ENCODE measurements around the gene MYO1E.

The MYO1E gene

DNA sequence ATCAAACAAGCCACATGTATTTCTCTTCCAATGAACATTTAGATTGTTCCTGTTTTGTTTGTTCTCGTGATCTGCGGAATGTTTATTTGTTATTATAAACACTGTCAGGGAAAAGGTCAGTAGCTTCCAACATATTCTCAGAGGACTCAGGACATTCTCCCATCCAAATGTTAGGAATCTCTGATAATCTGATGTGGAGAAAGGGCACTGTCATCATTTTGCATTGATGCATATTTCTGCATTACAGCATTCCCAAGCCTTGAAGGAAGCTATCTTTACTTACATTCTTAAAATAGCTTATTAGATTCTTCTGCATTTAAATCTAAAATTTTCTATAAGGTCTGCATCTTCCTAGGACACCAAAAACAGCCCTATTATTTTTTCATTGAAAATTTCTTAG, 10.3 kb downstream of the MYO1E start:
- no peak for DNase-seq (ENCODE audit: low read depth)
- TF ChIP-seq, protein P1, sequence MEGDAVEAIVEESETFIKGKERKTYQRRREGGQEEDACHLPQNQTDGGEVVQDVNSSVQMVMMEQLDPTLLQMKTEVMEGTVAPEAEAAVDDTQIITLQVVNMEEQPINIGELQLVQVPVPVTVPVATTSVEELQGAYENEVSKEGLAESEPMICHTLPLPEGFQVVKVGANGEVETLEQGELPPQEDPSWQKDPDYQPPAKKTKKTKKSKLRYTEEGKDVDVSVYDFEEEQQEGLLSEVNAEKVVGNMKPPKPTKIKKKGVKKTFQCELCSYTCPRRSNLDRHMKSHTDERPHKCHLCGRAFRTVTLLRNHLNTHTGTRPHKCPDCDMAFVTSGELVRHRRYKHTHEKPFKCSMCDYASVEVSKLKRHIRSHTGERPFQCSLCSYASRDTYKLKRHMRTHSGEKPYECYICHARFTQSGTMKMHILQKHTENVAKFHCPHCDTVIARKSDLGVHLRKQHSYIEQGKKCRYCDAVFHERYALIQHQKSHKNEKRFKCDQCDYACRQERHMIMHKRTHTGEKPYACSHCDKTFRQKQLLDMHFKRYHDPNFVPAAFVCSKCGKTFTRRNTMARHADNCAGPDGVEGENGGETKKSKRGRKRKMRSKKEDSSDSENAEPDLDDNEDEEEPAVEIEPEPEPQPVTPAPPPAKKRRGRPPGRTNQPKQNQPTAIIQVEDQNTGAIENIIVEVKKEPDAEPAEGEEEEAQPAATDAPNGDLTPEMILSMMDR (IDR thresholded peaks at IDR 0.05; ENCODE audit: insufficient read depth, low read depth, low read length, missing control alignments), result no peak
- H3K4me3 ChIP-seq (ENCODE audit: low read length), result no peak overlapping the region

DNA sequence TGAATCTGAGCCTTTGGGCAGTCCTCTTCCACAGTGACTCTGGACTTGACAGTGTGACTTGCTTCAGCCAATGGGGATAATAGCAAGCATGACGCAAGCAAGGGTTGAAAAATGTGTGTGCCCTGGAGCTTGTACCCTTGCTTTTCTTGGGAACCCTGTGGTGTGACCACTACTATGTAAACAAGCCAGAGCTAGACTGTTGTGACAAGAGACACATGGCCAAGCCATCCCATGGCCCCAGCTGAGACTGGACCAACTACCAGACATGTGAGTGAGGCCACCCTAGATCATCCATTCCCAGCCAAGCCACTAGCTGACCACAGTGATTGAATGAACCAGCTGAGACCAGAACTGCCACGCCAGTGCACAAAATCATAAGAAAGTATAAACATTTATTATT, 11.8 kb downstream of the MYO1E start:
- no peak overlapping the region for H3K4me3 ChIP-seq (ENCODE audit: low read length)
- no peak for DNase-seq (ENCODE audit: low read depth)
- TF ChIP-seq, protein P1 (IDR thresholded peaks at IDR 0.05; ENCODE audit: insufficient read depth, low read depth, low read length, missing control alignments), result no peak

DNA sequence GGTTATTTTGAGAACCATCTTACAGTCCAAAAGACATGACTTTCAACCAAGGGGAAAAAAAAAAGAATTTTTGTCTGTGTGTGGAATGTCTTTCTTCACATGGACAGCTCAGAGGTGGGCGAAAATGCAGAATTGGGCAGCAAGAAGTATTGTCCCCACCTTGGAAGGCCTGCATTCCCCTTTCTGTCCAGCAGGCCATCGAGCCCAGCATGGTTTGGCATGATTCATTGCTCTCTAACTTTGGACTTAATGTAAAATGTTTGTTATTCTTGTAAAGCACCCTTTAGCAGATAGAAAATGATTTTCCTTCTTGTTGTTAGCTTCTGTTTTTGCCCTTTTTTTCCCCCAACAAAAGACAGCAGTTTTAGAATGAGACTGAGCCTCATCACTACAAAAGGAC, 12.4 kb downstream of the MYO1E start:
- no peak overlapping the region for H3K4me3 ChIP-seq (ENCODE audit: low read length)
- no peak for DNase-seq (ENCODE audit: low read depth)
- TF ChIP-seq, protein P1 (IDR thresholded peaks at IDR 0.05; ENCODE audit: insufficient read depth, low read depth, low read length, missing control alignments), result peak; percentile 41

DNA sequence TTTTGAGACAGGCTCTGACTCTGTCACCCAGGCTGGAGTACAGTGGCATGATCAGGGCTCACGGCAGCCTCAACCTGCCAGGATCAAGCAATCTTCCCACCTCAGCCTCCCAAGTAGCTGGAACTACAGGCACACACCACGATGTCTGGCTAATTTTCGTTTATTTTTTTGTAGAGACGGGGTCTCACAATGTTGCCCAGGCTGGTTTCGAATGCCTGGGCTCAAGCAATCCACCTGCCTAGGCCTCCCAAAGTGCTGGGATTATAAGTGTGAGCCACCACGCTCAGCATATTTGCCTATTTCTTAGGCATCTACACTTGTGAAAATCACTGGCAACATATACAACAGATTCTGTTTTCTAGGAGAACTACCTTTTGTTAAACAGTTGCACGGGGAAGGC, 16.9 kb downstream of the MYO1E start:
- TF ChIP-seq, protein P1 (IDR thresholded peaks at IDR 0.05; ENCODE audit: insufficient read depth, low read depth, low read length, missing control alignments), result no peak
- DNase-seq (ENCODE audit: low read depth), result no peak
- H3K4me3 ChIP-seq (ENCODE audit: low read length), result no peak overlapping the region

DNA sequence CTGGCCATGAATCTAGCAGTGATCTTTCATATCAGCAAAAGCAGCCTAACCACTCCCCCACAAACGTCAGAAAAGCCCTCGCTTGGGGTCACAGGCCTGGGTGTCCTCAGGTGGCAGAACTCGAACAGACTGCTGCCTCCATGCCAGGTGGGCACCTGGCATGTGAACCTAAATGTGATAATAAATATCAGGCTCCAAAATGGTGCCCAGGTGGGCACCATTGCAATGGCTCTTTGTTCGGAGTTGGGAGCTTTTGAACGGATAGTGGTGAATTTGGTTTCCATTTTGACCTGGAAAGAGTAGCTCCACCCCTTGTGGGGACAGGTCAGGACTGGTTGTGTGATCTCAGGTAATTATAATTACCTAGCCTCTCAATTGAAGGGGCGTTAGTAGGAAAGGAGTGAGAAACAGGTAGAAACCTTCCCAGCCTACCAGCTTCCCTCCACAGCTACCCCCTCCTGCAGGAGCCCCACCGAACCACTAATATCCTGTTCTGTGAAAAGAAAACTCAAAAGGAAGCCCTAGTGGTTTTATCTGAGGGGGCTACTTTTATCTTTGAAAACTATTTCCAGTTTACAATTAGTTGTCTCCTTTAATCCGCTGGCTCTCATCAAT, 18.1 kb downstream of the MYO1E start:
- no peak for DNase-seq (ENCODE audit: low read depth)
- TF ChIP-seq, protein P1 (IDR thresholded peaks at IDR 0.05; ENCODE audit: insufficient read depth, low read depth, low read length, missing control alignments), result no peak
- no peak overlapping the region for H3K4me3 ChIP-seq (ENCODE audit: low read length)

DNA sequence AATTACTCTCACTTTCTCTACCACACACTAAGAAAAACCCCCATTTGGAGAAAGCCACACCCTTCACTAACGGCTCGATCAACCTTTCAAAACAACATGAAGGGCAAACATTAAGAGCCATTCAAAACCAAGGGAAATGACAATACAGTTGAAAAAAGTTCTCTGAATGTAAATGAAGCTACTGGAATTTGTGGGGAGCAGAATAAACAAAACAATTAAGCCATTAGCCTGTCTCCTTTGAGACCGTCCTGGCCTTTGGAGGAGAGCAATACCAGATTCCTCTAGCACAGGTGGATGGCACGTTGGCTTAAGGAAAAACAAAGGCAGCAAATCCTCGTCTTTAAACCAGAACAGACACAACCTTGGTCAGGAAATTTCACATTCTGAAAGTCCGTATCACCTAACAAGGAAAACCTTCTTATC, 18.7 kb downstream of the MYO1E start:
- TF ChIP-seq, protein P1 (IDR thresholded peaks at IDR 0.05; ENCODE audit: insufficient read depth, low read depth, low read length, missing control alignments), result no peak
- no peak for DNase-seq (ENCODE audit: low read depth)
- H3K4me3 ChIP-seq (ENCODE audit: low read length), result no peak overlapping the region

DNA sequence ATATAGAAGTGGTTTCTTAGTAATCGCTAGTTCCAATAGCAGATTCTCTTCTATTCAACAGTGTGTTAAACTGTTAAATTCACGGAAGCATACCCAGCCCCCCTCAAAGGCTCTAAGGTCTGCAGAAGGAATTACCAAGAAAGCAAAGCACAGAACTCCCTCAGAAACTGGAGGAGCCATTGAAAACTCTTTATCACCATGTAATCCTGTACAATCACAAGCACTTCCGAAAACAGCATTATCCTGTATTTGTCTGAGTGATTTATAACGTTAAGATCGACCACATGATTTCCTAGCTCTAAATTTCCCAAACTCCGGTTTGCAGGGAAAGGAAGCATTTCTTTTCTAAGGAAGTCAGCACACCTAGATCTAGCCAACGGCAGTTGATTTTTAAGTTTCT, 20.0 kb downstream of the MYO1E start:
- TF ChIP-seq, protein P1 (IDR thresholded peaks at IDR 0.05; ENCODE audit: insufficient read depth, low read depth, low read length, missing control alignments), result no peak
- H3K4me3 ChIP-seq (ENCODE audit: low read length), result no peak overlapping the region
- DNase-seq (ENCODE audit: low read depth), result no peak

Data from epithelial cell of esophagus (primary cell).